Measurements from ENCODE around the gene SPAG17. TPM values are rescaled to one million over a fixed set of nuclear protein-coding genes. Genes with fewer than 3 reads are reported as not detected.

SPAG17 gene
- total RNA-seq, 4 donors from 2014 or later, result not detected

DNA sequence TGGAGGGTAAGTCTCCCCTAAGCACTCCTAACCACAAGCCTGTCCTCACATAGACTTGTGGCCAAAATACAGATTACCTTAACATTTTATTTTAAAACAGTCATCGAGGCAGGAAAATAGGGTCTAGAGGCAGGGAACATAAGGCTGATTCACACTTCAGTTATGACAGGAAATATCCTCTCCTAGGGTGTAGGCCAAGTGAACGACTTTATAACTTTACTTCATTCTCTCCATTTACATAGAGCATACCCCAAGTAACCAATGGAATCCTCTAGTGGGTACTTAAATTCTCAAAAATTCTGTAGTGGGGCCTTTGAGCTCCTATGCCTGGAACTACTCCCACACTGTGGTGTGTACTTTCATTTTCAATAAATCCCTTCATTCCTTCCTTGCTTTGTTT is 142.5 kb downstream of the SPAG17 start:
- DNase-seq, result no peak
- no peaks in the 10 kb centered on the region for H3K36me3 ChIP-seq
- TF ChIP-seq CTCF (IDR thresholded peaks at IDR 0.05) (no peak), POLR2A (IDR thresholded peaks at IDR 0.05) (no peak)
- H3K4me3 ChIP-seq, result no peak overlapping the region
- no peaks in the 10 kb centered on the region for H3K9me3 ChIP-seq
- H3K27ac ChIP-seq, result no peak overlapping the region
- no peaks in the 10 kb centered on the region for H3K4me1 ChIP-seq
- H3K27me3 ChIP-seq, result no peaks in the 10 kb centered on the region

DNA sequence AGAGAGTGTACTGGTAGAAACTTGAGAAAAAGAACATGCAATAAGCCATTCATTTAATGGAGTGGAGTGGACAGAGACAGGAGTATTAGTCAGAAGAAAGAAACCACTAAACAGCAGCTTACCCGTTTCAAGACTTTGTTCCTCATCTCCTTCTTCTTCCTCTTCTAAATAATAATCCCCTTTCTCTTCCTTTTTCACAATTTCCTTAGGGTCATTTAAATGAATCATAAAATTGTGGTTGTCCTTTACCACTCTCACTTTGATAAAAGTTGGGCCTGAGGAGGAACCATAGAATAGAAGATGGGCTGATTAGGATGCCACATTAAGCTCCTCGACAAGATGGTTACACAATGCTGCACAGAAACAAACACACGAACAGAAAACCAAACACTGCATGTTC is 145.9 kb downstream of the SPAG17 start:
- H3K4me3 ChIP-seq, result no peak overlapping the region
- H3K27ac ChIP-seq, result no peak overlapping the region
- H3K4me1 ChIP-seq, result no peaks in the 10 kb centered on the region
- TF ChIP-seq POLR2A (IDR thresholded peaks at IDR 0.05), result no peak
- DNase-seq, result no peak
- H3K9me3 ChIP-seq, result no peaks in the 10 kb centered on the region
- H3K27me3 ChIP-seq, result no peaks in the 10 kb centered on the region
- H3K36me3 ChIP-seq, result no peaks in the 10 kb centered on the region

- Histone ChIP-seq H3K27ac (no peak overlapping the region), H3K4me3 (no peak overlapping the region), H3K4me1 (no peaks in the 10 kb centered on the region), H3K9me3 (no peaks in the 10 kb centered on the region), H3K36me3 (no peaks in the 10 kb centered on the region), H3K27me3 (no peaks in the 10 kb centered on the region)
- DNase-seq, result no peak
- TF ChIP-seq POLR2A (IDR thresholded peaks at IDR 0.05) (no peak), CTCF (IDR thresholded peaks at IDR 0.05) (no peak)
Measured at GRCh38 chr1:118032883-118033282, 152.1 kb downstream of the SPAG17 start.

GRCh38 chr1:118028267-118028666 is 156.8 kb downstream of the SPAG17 start:
- Histone ChIP-seq H3K36me3 (no peaks in the 10 kb centered on the region), H3K9me3 (no peaks in the 10 kb centered on the region), H3K27me3 (no peaks in the 10 kb centered on the region), H3K27ac (no peak overlapping the region), H3K4me1 (no peaks in the 10 kb centered on the region), H3K4me3 (no peak overlapping the region)
- TF ChIP-seq POLR2A (IDR thresholded peaks at IDR 0.05) (no peak), CTCF (IDR thresholded peaks at IDR 0.05) (no peak)
- no peak for DNase-seq

GRCh38 chr1:118023199-118023598 is 161.8 kb downstream of the SPAG17 start:
- Histone ChIP-seq H3K27me3 (no peaks in the 10 kb centered on the region), H3K36me3 (no peaks in the 10 kb centered on the region), H3K4me1 (no peaks in the 10 kb centered on the region), H3K27ac (no peak overlapping the region), H3K9me3 (no peaks in the 10 kb centered on the region), H3K4me3 (no peak overlapping the region)
- no peak for TF ChIP-seq CTCF (IDR thresholded peaks at IDR 0.05)
- TF ChIP-seq POLR2A (IDR thresholded peaks at IDR 0.05), result no peak
- no peak for DNase-seq

DNA sequence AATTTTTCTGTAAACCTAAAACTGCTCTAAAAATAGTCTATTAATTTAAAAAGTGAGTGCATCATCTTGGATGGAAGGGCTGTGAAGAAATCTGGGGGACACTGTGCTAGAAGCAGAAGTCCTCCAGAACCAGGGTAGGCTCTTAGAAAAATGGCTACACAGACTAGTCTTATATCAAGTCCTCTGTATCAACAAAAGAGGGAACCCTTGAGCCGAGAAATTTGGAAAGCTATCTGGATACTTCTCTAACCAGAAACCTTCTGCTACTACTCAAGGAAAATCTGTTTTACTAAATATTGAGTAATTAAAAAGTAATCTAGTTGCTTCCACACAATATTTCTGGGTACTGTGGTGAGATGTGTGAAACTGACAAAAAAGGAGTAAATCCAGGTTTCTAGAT is 163.4 kb downstream of the SPAG17 start:
- no peak for DNase-seq
- TF ChIP-seq CTCF (IDR thresholded peaks at IDR 0.05) (no peak), POLR2A (IDR thresholded peaks at IDR 0.05) (no peak)

More for the DNA sequence above, 163.4 kb downstream of the SPAG17 start:
- Histone ChIP-seq H3K27ac (no peak overlapping the region), H3K4me3 (no peak overlapping the region), H3K4me1 (no peaks in the 10 kb centered on the region), H3K36me3 (no peaks in the 10 kb centered on the region), H3K9me3 (no peaks in the 10 kb centered on the region), H3K27me3 (no peaks in the 10 kb centered on the region)

Measured in Peyer's patch (tissue), 4 donors.